GM23338 (cell line): ENCODE results near the gene CRYBA1. TPM values are rescaled to one million over a fixed set of nuclear protein-coding genes. Genes with fewer than 3 reads are reported as not detected.
"Not testable (repeated sequence)": the region's sequence is repeated elsewhere in the genome, so short reads cannot be mapped to it uniquely, and the experiment has no call there.

ENCODE experiments used
- ATAC-seq: fragments of 200-7000 bp; cut with Tn5 transposase; 3 replicates; pipeline ENCODE4 v1.9.1; 2020
- DNase-seq: peaks from one replicate; pipeline ENCODE4 v3.0.0-alpha.2; 2015; ENCODE audit warnings: low spot score
- H2AFZ ChIP-seq: fragments of 200-600 bp; sonication (generic); 2 replicates; pipeline ENCODE4 v1.8.0; 2016; ENCODE audit warnings: antibody characterized with exemption, mild to moderate bottlenecking, moderate library complexity
- H3F3A ChIP-seq: fragments of 200-600 bp; sonication (generic); replicated peaks from 2 replicates; pipeline ENCODE4 v1.8.0; 2017; ENCODE audit warnings: antibody characterized with exemption, mixed run types, low read depth
- H3K27ac ChIP-seq: fragments of 200-600 bp; sonication (generic); 2 replicates; pipeline ENCODE4 v1.6.1; 2016; ENCODE audit warnings: low read depth
- H3K27me3 ChIP-seq: fragments of 200-600 bp; sonication (generic); 2 replicates; pipeline ENCODE4 v1.8.0; 2016; ENCODE audit warnings: mild to moderate bottlenecking, mixed run types, moderate library complexity; ENCODE audit not compliant: insufficient read depth
- H3K36me3 ChIP-seq: fragments of 200-600 bp; sonication (generic); 2 replicates; pipeline ENCODE4 v1.8.0; 2016; ENCODE audit warnings: mild to moderate bottlenecking; ENCODE audit not compliant: insufficient read depth
- H3K4me1 ChIP-seq: fragments of 200-600 bp; sonication (generic); 2 replicates; pipeline ENCODE4 v1.8.0; 2016; ENCODE audit warnings: mild to moderate bottlenecking, moderate library complexity; ENCODE audit not compliant: insufficient read depth
- H3K4me2 ChIP-seq: fragments of 200-600 bp; sonication (generic); 2 replicates; pipeline ENCODE4 v1.7.1; 2017; ENCODE audit warnings: mixed run types
- H3K4me3 ChIP-seq: fragments of 200-600 bp; sonication (generic); 2 replicates; pipeline ENCODE4 v1.6.1; 2016; ENCODE audit warnings: mixed run types
- H3K79me2 ChIP-seq: fragments of 200-600 bp; sonication (generic); replicated peaks from 2 replicates; pipeline ENCODE4 v1.8.0; 2017; ENCODE audit warnings: mild to moderate bottlenecking; ENCODE audit not compliant: insufficient read depth
- H3K9me2 ChIP-seq: fragments of 200-600 bp; sonication (generic); 2 replicates; pipeline ENCODE4 v1.8.0; 2017; ENCODE audit not compliant: insufficient read depth
- H4K20me1 ChIP-seq: fragments of 200-600 bp; sonication (generic); replicated peaks from 2 replicates; pipeline ENCODE4 v1.8.0; 2017; ENCODE audit warnings: mild to moderate bottlenecking; ENCODE audit not compliant: insufficient read depth
- H3K27ac Mint-ChIP-seq: 2 replicates; pipeline ENCODE4 v1.8.0; 2020; ENCODE audit warnings: inconsistent platforms, mild to moderate bottlenecking, moderate library complexity, mixed read lengths
- H3K27me3 Mint-ChIP-seq: 3 replicates; pipeline ENCODE4 v1.8.0; 2022; ENCODE audit warnings: low read depth, mild to moderate bottlenecking, moderate library complexity, mixed read lengths, inconsistent platforms; ENCODE audit not compliant: insufficient read depth, poor library complexity
- H3K36me3 Mint-ChIP-seq: 3 replicates; pipeline ENCODE4 v1.8.0; 2021; ENCODE audit warnings: low read depth, mild to moderate bottlenecking, inconsistent platforms, moderate library complexity, mixed read lengths
- H3K4me1 Mint-ChIP-seq: 3 replicates; pipeline ENCODE4 v1.8.0; 2020; ENCODE audit warnings: mild to moderate bottlenecking, inconsistent platforms, mixed read lengths
- H3K4me3 Mint-ChIP-seq: 3 replicates; pipeline ENCODE4 v1.8.0; 2021; ENCODE audit warnings: moderate library complexity, mild to moderate bottlenecking, inconsistent platforms, mixed read lengths
- H3K9me3 Mint-ChIP-seq: 3 replicates; pipeline ENCODE4 v1.8.0; 2020; ENCODE audit warnings: moderate library complexity, mild to moderate bottlenecking, inconsistent platforms, mixed read lengths
- EZH2phosphoT487 ChIP-seq: fragments of 200-600 bp; sonication (generic); IDR thresholded peaks from one replicate; pipeline ENCODE4 v1.8.1; 2018; ENCODE audit warnings: antibody characterized with exemption; ENCODE audit not compliant: unreplicated experiment
- JUNB ChIP-seq: IDR thresholded peaks from one replicate; pipeline ENCODE4 v1.6.1; 2016; ENCODE audit warnings: antibody characterized with exemption; ENCODE audit not compliant: unreplicated experiment
- NANOG ChIP-seq: IDR thresholded peaks from 2 replicates; pipeline ENCODE4 v1.6.1; 2016; ENCODE audit warnings: antibody characterized with exemption, borderline replicate concordance
- POLR2AphosphoS5 ChIP-seq: IDR thresholded peaks from 2 replicates; pipeline ENCODE4 v1.6.1; 2016; ENCODE audit warnings: antibody characterized with exemption, low read depth
- ZNF114 ChIP-seq: fragments of 250-450 bp; sonication (Bioruptor Pico); IDR thresholded peaks from 2 replicates; pipeline ENCODE4 v1.5.0; 2020; ENCODE audit warnings: mild to moderate bottlenecking, moderate library complexity
- ZNF331 ChIP-seq: fragments of 250-450 bp; sonication (Bioruptor Pico); IDR thresholded peaks from 2 replicates; pipeline ENCODE4 v1.5.0; 2020; ENCODE audit warnings: low read depth, mild to moderate bottlenecking, moderate library complexity
- polyA plus RNA-seq: library from polyadenylated mRNA; unstranded; fragments of >200 nt; fragmentation: Nextera tagmentation; extraction: Ambion mirVana; gene quantifications from 2 replicates; pipeline ENCODE4 v1.2.1, GENCODE V29; 2016
- total RNA-seq: library from RNA; depleted of rRNA; stranded (reverse); fragments of >200 nt; shearing (Covaris generic); gene quantifications from 2 replicates; pipeline ENCODE4 v1.2.3, GENCODE V29; 2014
- TF ChIP-seq, protein P1 (sequence below), 2 experiments: fragments of 200-600 bp in 1 of 2; sonication (generic) in 1 of 2; conservative IDR thresholded peaks; 2 replicates each; pipeline versions ENCODE4 v1.5.1 to v1.6.1; 2016 to 2017; ENCODE audit warnings: antibody characterized with exemption in 2 of 2, low read depth in 2 of 2, mild to moderate bottlenecking in 2 of 2, moderate library complexity in 1 of 2
- TF ChIP-seq, protein P2 (sequence below): fragments of 250-450 bp; sonication (Bioruptor Pico); IDR thresholded peaks from 2 replicates; pipeline ENCODE4 v1.5.0; 2020; ENCODE audit warnings: mild to moderate bottlenecking, moderate library complexity

Gene CRYBA1
- total and polyA plus RNA-seq, 2 experiments from 2014 or later: not detected

GRCh38 chr17:29263916-29264315 lies 17.3 kb downstream of the CRYBA1 start:
- ATAC-seq: no peak
- peaks cover 53% of the 10 kb centered on the region for H3K36me3 ChIP-seq
- H3K36me3 Mint-ChIP-seq: peaks cover 78% of the 10 kb centered on the region

GRCh38 chr17:29271980-29272379 lies 25.3 kb downstream of the CRYBA1 start:
- H3K9me2 ChIP-seq, H3K4me3 Mint-ChIP-seq, H3K4me1 ChIP-seq, ATAC-seq, H3K27me3 Mint-ChIP-seq, DNase-seq, H2AFZ ChIP-seq, H3K27me3 ChIP-seq, H3K4me2 ChIP-seq, H3K27ac Mint-ChIP-seq, H3K4me3 ChIP-seq, H3K9me3 Mint-ChIP-seq: not testable (repeated sequence)
- H3K36me3 ChIP-seq: peaks cover 24% of the 10 kb centered on the region
- H4K20me1 ChIP-seq: peaks cover 95% of the 10 kb centered on the region
- H3F3A ChIP-seq: peaks cover 16% of the 10 kb centered on the region
- H3K36me3 Mint-ChIP-seq: peaks cover 84% of the 10 kb centered on the region
- peaks cover 100% of the 10 kb centered on the region for H3K79me2 ChIP-seq
- peaks cover 17% of the 10 kb centered on the region for H3K4me1 Mint-ChIP-seq
- 0 out of 2 replicates have a peak overlapping the region, but pooled peaks have one; percentile 42 for H3K27ac ChIP-seq

More at GRCh38 chr17:29263916-29264315, 17.3 kb downstream of the CRYBA1 start:
- no peak overlapping the region for H2AFZ ChIP-seq
- Mint-ChIP-seq H3K27me3 (no peaks in the 10 kb centered on the region), H3K9me3 (no peaks in the 10 kb centered on the region), H3K4me3 (no peak overlapping the region), H3K4me1 (peaks cover 3% of the 10 kb centered on the region; the same call in 2 of the 3 replicates), H3K27ac (no peak overlapping the region)
- no peak for DNase-seq
- peaks cover 72% of the 10 kb centered on the region for H3K79me2 ChIP-seq
- peaks cover 13% of the 10 kb centered on the region; the same call in 1 of the 2 replicates for H3F3A ChIP-seq
- H3K27me3 ChIP-seq: no peaks in the 10 kb centered on the region
- TF ChIP-seq, protein P1, sequence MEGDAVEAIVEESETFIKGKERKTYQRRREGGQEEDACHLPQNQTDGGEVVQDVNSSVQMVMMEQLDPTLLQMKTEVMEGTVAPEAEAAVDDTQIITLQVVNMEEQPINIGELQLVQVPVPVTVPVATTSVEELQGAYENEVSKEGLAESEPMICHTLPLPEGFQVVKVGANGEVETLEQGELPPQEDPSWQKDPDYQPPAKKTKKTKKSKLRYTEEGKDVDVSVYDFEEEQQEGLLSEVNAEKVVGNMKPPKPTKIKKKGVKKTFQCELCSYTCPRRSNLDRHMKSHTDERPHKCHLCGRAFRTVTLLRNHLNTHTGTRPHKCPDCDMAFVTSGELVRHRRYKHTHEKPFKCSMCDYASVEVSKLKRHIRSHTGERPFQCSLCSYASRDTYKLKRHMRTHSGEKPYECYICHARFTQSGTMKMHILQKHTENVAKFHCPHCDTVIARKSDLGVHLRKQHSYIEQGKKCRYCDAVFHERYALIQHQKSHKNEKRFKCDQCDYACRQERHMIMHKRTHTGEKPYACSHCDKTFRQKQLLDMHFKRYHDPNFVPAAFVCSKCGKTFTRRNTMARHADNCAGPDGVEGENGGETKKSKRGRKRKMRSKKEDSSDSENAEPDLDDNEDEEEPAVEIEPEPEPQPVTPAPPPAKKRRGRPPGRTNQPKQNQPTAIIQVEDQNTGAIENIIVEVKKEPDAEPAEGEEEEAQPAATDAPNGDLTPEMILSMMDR (conservative IDR thresholded peaks at IDR 0.05; ENCODE audit: low read depth in 2 of 2): no peak
- TF ChIP-seq ZNF114 (no peak), POLR2AphosphoS5 (no peak), NANOG (no peak), EZH2phosphoT487 (no peak), JUNB (no peak), ZNF331 (no peak)
- TF ChIP-seq, protein P2, sequence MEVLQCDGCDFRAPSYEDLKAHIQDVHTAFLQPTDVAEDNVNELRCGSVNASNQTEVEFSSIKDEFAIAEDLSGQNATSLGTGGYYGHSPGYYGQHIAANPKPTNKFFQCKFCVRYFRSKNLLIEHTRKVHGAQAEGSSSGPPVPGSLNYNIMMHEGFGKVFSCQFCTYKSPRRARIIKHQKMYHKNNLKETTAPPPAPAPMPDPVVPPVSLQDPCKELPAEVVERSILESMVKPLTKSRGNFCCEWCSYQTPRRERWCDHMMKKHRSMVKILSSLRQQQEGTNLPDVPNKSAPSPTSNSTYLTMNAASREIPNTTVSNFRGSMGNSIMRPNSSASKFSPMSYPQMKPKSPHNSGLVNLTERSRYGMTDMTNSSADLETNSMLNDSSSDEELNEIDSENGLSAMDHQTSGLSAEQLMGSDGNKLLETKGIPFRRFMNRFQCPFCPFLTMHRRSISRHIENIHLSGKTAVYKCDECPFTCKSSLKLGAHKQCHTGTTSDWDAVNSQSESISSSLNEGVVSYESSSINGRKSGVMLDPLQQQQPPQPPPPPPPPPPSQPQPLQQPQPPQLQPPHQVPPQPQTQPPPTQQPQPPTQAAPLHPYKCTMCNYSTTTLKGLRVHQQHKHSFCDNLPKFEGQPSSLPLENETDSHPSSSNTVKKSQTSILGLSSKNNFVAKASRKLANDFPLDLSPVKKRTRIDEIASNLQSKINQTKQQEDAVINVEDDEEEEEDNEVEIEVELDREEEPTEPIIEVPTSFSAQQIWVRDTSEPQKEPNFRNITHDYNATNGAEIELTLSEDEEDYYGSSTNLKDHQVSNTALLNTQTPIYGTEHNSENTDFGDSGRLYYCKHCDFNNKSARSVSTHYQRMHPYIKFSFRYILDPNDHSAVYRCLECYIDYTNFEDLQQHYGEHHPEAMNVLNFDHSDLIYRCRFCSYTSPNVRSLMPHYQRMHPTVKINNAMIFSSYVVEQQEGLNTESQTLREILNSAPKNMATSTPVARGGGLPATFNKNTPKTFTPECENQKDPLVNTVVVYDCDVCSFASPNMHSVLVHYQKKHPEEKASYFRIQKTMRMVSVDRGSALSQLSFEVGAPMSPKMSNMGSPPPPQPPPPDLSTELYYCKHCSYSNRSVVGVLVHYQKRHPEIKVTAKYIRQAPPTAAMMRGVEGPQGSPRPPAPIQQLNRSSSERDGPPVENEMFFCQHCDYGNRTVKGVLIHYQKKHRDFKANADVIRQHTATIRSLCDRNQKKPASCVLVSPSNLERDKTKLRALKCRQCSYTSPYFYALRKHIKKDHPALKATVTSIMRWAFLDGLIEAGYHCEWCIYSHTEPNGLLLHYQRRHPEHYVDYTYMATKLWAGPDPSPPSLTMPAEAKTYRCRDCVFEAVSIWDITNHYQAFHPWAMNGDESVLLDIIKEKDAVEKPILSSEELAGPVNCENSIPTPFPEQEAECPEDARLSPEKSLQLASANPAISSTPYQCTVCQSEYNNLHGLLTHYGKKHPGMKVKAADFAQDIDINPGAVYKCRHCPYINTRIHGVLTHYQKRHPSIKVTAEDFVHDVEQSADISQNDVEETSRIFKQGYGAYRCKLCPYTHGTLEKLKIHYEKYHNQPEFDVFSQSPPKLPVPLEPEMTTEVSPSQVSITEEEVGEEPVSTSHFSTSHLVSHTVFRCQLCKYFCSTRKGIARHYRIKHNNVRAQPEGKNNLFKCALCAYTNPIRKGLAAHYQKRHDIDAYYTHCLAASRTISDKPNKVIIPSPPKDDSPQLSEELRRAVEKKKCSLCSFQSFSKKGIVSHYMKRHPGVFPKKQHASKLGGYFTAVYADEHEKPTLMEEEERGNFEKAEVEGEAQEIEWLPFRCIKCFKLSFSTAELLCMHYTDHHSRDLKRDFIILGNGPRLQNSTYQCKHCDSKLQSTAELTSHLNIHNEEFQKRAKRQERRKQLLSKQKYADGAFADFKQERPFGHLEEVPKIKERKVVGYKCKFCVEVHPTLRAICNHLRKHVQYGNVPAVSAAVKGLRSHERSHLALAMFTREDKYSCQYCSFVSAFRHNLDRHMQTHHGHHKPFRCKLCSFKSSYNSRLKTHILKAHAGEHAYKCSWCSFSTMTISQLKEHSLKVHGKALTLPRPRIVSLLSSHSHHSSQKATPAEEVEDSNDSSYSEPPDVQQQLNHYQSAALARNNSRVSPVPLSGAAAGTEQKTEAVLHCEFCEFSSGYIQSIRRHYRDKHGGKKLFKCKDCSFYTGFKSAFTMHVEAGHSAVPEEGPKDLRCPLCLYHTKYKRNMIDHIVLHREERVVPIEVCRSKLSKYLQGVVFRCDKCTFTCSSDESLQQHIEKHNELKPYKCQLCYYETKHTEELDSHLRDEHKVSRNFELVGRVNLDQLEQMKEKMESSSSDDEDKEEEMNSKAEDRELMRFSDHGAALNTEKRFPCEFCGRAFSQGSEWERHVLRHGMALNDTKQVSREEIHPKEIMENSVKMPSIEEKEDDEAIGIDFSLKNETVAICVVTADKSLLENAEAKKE (CRISPR knock-in tag): no peak
- no peak overlapping the region for H3K27ac ChIP-seq
- no peak overlapping the region for H3K4me3 ChIP-seq
- no peaks in the 10 kb centered on the region for H3K9me2 ChIP-seq
- H3K4me1 ChIP-seq: peaks cover 11% of the 10 kb centered on the region; the same call in 1 of the 2 replicates
- peaks cover 52% of the 10 kb centered on the region for H4K20me1 ChIP-seq
- no peak overlapping the region for H3K4me2 ChIP-seq
